Activated CD4-positive, alpha-beta T cell treated with anti-CD3 and anti-CD28 coated beads, Interleukin-2, amount 10 ng/mL, durations not matched to agents 24 days and 14 days (primary cell): Measurements from ENCODE around the gene AFAP1. TPM values are rescaled to one million over a fixed set of nuclear protein-coding genes. Genes with fewer than 3 reads are reported as not detected.

Source experiments
- DNase-seq: peaks from one replicate; pipeline ENCODE4 v3.0.0; 2022
- H3K27ac Mint-ChIP-seq: one replicate; pipeline ENCODE4 v1.8.0; 2022; ENCODE audit warnings: mild to moderate bottlenecking, mixed read lengths
- H3K27me3 Mint-ChIP-seq: one replicate; pipeline ENCODE4 v1.8.0; 2022; ENCODE audit warnings: mixed read lengths
- H3K36me3 Mint-ChIP-seq: one replicate; pipeline ENCODE4 v1.8.0; 2022; ENCODE audit warnings: low read depth, mild to moderate bottlenecking, mixed read lengths
- H3K4me1 Mint-ChIP-seq: one replicate; pipeline ENCODE4 v1.8.0; 2021; ENCODE audit warnings: mixed read lengths
- H3K4me3 Mint-ChIP-seq: one replicate; pipeline ENCODE4 v1.8.0; 2022; ENCODE audit warnings: mild to moderate bottlenecking, moderate library complexity, mixed read lengths
- H3K9me3 Mint-ChIP-seq: one replicate; pipeline ENCODE4 v1.8.0; 2021; ENCODE audit warnings: mixed read lengths
- intact Hi-C: fragments of 100-400 bp; cut with micrococcal nuclease; formaldehyde crosslinking; loops from one replicate; pipeline ENCODE4 v1.15.1; 2023
- total RNA-seq: library from RNA; stranded (reverse); gene quantifications from 2 replicates; pipeline ENCODE4 v1.2.3, GENCODE V29; 2022

AFAP1 gene
- total RNA-seq, 1 donor from 2014 or later: 37.6 TPM

DNA sequence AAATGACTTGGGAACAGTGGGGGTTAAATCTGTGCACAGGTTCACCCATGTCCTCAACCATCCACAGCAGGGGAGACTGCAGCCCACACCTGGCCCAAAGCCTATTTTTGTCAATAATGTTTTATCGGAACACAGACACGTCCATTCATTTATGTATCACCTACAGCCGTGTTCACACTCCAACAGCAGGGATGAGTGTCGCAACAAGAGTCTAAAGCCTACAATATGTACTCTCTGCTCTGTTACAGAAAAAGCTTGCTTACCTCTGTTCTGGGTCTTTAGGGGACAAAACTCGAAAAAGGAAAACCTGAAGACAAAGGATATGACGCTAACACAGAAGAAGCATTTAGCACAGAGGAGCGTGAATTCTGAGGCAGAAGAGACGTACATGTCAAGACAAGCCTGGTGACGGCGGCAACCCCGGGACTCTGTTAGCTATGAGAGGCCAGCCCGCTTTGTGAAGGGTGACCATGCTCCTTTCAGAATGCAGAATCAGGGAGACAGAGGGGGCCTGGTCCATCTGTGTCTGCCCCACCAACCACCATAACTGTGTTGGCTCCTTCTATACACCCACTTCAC, 45.5 kb downstream of the AFAP1 start:
- H3K36me3 Mint-ChIP-seq: peaks cover 2% of the 10 kb centered on the region

DNA sequence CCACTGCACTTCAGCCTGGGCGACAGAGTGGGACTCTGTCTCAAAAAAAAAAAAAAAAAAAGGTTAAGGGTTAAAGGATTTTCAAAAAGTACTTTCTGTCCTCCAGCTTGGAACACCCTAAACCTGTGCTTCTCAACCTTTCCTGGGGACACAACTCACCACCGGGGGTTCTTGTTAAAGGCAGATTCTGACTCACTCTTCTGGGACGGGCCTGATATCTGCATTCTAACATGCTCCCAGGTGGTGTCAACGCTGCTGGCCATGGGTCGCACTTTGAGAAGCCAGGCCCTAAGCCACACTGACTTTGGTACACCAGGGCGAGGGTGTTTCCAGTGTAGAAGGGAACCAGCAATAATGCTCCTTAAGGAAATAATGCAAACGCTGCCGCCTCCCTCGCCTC, 46.1 kb downstream of the AFAP1 start:
- Mint-ChIP-seq H3K9me3 (no peaks in the 10 kb centered on the region), H3K36me3 (peaks cover 2% of the 10 kb centered on the region), H3K27me3 (no peaks in the 10 kb centered on the region), H3K4me1 (peaks cover 9% of the 10 kb centered on the region), H3K4me3 (no peak overlapping the region), H3K27ac (no peak overlapping the region)
- DNase-seq: no peak
- intact Hi-C loops: no loop called here

More for the DNA sequence above, 45.5 kb downstream of the AFAP1 start:
- DNase-seq: no peak
- Mint-ChIP-seq H3K4me1 (peaks cover 9% of the 10 kb centered on the region), H3K27ac (no peak overlapping the region), H3K4me3 (no peak overlapping the region), H3K9me3 (no peaks in the 10 kb centered on the region), H3K27me3 (no peaks in the 10 kb centered on the region)
- intact Hi-C loops: no loop called here

DNA sequence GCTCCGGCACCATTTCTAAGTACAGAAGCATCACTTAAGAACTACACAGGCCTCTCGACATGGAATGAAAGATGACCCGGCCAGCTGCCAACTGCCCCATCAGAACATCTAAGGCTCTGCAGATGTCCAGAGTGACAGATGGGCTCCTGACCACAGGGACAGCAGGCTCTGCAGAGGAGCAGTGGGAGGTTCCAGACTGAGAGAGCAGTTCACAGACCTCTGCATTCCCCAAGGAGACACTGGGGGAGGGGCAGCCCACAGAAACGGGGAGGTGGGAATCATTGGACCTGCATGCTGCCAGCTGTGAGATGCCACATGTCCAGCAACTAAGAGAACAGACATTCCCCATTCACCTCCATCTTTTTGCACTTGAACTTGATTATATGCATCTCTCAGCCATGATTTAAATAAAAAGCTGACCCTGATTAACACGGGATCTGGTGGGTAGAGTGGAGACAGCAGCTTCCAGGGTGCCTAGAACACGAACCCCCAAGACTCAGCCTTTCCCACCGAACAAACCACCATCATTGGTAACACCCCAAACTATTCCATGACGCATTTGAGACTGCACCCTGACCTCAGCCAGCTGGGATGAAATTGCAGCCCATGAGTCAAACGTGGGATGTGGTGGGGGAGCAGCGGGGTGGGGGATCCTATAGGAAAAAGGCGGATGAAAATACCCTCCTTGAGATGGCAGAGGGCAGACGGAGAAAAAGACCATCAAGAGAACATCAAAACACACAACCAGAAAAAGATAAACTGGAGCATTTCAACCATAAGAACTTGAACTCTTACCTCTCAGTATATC, 47.2 kb downstream of the AFAP1 start:
- no peak overlapping the region for H3K4me3 Mint-ChIP-seq
- intact Hi-C loops: no loop called here
- H3K4me1 Mint-ChIP-seq: peaks cover 9% of the 10 kb centered on the region
- no peak overlapping the region for H3K27ac Mint-ChIP-seq
- peaks cover 5% of the 10 kb centered on the region for H3K36me3 Mint-ChIP-seq
- DNase-seq: no peak
- H3K27me3 Mint-ChIP-seq: no peaks in the 10 kb centered on the region
- peaks cover 6% of the 10 kb centered on the region for H3K9me3 Mint-ChIP-seq

DNA sequence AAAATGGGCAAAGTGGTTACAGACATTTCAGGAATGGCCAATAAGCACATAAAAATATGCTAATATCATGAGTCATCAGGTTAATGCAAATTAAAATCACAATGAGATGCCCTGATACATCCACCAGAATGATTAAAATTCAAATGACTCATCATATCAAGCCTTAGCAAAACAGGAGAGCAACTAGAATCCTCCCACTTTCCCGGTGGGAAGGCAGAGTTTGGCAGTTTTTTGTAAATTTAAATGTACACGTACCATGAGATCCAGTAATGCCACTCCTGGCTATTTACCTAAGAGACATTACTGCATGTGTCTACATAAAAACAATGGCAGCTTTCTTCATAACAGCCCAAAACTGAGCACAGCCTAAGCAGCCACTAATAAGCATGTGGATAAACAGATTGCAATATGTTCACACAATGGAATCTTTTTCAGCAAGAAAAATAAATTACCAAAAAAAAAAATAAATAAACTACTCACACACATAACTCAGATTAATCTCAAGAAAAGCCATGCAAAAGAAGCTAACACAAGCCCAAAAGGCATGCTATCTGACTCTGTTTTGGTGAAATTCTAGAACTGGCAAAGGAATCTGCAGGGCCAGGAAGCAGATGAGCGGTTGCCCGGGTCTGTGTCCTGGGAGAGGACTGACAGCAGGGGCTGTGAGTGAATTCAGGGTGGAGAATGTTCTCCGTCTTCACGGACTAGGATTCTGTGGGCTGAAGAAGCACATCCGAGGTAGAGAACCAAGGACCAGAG, 48.8 kb downstream of the AFAP1 start:
- intact Hi-C loops: no loop called here
- H3K36me3 Mint-ChIP-seq: peaks cover 5% of the 10 kb centered on the region
- no peak for DNase-seq
- no peak overlapping the region for H3K27ac Mint-ChIP-seq
- H3K9me3 Mint-ChIP-seq: peaks cover 6% of the 10 kb centered on the region
- H3K4me1 Mint-ChIP-seq: peaks cover 8% of the 10 kb centered on the region
- H3K27me3 Mint-ChIP-seq: no peaks in the 10 kb centered on the region
- no peak overlapping the region for H3K4me3 Mint-ChIP-seq

DNA sequence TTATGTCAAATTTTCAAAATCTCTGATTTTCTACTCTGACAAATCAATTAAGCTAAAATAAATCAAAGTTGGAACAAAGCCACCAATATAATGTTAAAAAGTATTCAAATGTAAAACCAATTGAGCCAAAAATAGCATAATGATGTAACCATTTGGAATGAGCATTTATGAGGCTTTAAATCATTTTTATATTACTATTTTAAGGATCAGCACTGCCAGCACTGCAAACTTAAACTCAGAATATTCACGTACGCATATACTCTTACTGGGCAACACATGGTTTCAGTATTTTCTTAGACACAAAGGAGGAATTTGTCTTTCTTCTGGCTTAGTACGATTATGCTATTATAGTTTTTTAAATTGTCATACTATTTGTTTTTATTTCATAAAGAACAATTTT, 52.2 kb downstream of the AFAP1 start:
- H3K4me1 Mint-ChIP-seq: peaks cover 6% of the 10 kb centered on the region

DNA sequence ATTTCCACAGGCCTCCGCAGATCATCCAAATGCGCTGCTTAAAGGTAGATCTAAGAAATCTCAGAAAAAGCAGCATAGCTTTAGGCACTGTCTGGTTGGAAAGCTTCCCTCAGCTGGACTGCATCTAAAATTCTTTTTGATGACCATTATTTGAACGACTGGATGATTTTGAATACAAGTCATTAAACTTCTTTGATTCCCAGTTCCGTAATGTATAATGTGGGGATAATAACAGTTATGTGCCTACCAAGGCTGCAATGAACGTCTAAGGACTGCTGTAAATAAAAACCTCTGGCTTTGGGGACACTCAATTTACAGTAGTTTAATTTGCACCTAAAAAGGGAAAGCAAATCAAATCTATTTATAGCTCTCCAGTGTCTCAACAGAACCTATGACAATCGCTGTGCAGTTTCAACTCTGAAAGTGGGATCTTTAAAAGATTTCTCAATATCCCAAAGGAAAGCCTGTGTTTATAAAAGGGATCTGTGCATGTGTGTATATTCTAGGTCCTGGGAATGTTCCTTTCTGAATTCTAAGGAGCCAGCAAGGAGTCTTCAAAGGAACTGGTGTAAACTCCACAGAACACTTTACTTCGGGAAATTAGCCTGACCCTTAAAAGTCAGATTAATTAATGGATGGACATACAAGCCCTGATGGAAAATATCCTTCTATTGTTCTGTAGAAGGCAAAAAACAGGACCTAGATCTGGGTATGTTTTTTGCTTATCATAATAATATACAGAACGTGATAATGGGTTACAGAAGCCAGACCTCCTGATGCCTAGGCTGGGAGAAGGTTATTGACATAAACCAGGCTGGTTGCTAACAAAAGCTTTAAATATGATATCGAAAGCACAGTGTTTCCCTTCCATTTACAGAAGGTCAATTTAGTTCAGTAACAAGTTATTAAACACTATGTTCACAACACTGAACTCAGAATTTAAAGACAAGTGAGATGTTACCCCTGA, 53.4 kb downstream of the AFAP1 start:
- Mint-ChIP-seq H3K4me3 (no peak overlapping the region), H3K36me3 (peaks cover 5% of the 10 kb centered on the region), H3K27ac (no peak overlapping the region), H3K9me3 (peaks cover 6% of the 10 kb centered on the region), H3K4me1 (peaks cover 6% of the 10 kb centered on the region), H3K27me3 (no peaks in the 10 kb centered on the region)
- intact Hi-C loops: no loop called here
- DNase-seq: no peak

More for the DNA sequence above, 52.2 kb downstream of the AFAP1 start:
- Mint-ChIP-seq H3K4me3 (no peak overlapping the region), H3K36me3 (peaks cover 5% of the 10 kb centered on the region), H3K27me3 (no peaks in the 10 kb centered on the region), H3K9me3 (peaks cover 6% of the 10 kb centered on the region), H3K27ac (no peak overlapping the region)
- no peak for DNase-seq
- intact Hi-C loops: no loop called here

DNA sequence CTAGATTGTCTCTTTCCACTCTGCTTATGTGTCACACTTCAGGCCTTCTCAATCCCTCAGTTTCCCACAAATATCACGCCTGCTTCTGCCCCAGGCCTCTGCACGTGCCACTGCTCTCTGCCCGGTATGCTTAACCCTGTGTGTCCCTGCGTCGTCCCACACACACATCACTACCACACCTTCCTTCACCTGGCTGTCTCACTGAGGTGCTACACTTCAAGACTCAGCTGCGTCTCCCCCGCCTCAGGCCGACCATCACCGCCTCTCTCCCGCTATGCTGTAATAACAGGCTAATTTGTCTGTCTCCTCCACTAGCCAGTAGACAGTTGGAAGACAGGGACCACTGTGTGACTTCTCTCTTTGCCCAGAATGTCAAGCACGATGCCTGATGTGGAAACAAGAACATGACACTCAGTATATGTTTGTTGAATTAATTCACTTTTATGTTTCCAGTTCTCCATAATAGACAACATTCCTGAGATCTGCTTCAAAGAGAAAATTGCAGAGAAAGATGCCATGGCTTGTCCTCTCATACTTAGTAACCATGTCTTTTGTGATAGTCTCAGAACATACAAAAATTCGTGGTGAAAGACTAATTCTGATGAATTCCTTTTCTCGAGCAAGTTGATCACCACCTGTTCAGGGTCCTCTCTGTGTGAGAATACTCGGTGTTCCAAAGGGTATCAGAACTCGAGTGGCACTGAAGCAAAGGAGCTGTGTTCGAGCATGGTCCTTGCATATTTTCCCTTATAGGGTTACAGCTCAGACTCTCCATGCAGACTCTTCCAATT, 54.2 kb downstream of the AFAP1 start:
- Mint-ChIP-seq H3K27ac (no peak overlapping the region), H3K4me3 (no peak overlapping the region), H3K36me3 (peaks cover 5% of the 10 kb centered on the region), H3K27me3 (no peaks in the 10 kb centered on the region), H3K4me1 (peaks cover 14% of the 10 kb centered on the region), H3K9me3 (peaks cover 6% of the 10 kb centered on the region)
- no peak for DNase-seq
- intact Hi-C loops: no loop called here

DNA sequence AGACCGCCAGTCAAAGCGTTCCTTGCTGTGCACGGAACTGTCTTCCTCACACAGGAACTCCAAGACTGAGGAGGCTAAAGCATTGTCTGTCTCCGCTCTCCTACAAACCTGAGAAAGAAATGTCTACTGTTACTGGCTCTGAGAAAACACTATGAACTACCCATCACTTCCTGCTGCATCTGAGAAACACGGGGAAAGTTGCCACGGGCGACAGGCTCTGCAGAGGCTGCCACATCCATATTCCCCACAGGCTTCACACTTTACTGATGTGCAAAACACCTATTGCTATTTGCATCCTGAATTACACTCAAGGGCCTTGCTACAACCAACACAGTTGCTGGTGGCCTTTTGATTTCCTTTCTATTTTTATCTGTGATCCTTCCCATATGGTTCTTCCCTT, 59.0 kb downstream of the AFAP1 start:
- intact Hi-C loops: no loop called here
- no peaks in the 10 kb centered on the region for H3K27me3 Mint-ChIP-seq
- H3K4me3 Mint-ChIP-seq: no peak overlapping the region

DNA sequence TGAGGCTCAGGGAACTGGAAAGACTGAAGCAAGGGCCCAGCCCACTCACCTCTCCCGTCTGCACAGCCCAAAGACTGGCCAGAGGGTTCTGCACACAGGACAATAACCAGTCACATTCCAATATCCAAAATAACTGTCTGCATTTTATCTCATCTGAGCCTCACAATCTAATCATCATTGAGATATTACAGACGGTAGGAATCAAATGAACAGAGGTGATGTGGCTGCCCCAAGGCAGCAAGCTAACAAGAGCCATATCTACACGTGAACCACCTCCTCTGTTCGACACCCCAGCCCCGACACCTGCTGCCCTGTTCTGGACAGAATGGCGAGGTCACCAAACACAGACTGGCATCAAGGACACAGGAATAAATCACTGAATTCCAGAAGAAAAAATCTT, 60.5 kb downstream of the AFAP1 start:
- Mint-ChIP-seq H3K36me3 (no peaks in the 10 kb centered on the region), H3K9me3 (no peaks in the 10 kb centered on the region), H3K27ac (no peak overlapping the region), H3K4me1 (peaks cover 42% of the 10 kb centered on the region), H3K27me3 (no peaks in the 10 kb centered on the region), H3K4me3 (no peak overlapping the region)
- DNase-seq: no peak
- intact Hi-C loops: no loop called here

More for the DNA sequence above, 59.0 kb downstream of the AFAP1 start:
- Mint-ChIP-seq H3K9me3 (no peaks in the 10 kb centered on the region), H3K36me3 (no peaks in the 10 kb centered on the region), H3K4me1 (peaks cover 39% of the 10 kb centered on the region), H3K27ac (no peak overlapping the region)
- no peak for DNase-seq

DNA sequence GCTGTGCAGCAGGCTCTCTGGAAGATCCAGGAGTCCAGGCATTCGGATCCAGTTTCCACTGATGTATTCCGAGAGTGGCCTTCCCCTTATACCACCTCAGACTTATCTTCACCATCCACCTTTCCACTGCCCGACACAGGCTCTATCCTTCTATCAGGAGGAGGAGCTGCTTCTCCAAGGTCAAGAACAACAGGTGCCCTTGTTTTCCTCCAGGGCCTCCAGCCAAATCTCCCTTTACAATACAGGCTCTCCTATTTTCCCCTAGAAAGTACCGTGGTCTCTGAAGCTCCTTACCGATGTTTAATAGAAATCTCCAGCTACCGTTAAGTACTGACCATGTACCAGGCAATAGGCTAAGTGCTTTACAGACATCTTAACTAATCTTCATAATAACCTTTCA, 61.3 kb downstream of the AFAP1 start:
- H3K4me3 Mint-ChIP-seq: no peak overlapping the region
- peaks cover 47% of the 10 kb centered on the region for H3K4me1 Mint-ChIP-seq
- no peak for DNase-seq
- peak overlapping the region; percentile 25 for H3K27ac Mint-ChIP-seq
- H3K27me3 Mint-ChIP-seq: no peaks in the 10 kb centered on the region
- no peaks in the 10 kb centered on the region for H3K9me3 Mint-ChIP-seq
- intact Hi-C loops: no loop called here
- no peaks in the 10 kb centered on the region for H3K36me3 Mint-ChIP-seq

DNA sequence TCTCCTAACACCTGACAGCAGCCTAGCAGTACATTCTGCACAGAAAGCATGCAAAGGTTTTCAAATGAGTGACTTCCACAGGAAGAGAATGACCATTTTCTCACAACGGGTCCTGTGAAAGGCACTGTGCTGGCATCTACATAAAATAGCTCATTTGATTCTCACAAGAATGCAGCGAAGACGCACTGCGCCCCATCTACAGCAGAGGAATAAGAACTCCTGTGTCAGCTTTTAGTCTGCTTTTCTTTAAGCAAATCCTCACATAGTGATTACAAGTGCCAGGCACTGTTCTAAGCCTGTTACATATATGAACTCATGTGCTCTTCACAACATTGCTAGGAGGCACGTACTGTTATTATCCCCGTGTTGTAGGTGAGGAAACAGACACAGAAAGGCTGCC, 62.5 kb downstream of the AFAP1 start:
- intact Hi-C loops: no loop called here

DNA sequence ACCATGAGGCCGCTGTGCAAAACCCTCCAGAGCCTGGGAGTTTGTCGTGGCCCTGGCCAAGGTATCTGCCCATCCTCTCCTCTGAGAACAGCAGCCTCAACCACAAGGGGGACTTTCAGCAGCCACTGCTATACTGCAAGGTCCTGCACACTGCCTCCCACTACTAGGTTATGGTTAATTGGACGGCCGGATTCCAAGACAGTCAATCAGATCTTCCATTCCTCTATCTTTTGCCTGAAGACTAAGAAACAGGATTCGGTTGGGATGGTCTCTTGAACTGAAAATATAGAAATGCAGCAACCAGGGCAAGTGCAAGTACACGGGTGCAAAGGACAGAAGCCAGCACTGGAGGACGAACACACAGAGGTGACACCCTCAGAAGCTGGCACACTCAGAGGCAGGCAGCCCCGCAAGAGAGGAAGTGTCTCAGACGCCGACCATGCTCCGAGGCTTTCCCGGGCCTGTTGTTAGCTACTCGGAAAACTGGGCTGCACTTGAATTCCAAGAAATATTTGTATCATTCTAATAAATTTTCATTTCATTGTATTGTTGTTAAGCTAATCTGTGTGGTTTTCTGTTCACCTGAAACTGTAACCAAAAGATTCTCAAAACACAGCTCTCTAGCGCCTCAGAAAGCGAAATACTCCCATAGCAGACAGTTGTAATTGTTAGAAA, 63.3 kb downstream of the AFAP1 start:
- peak overlapping the region; percentile 61 for H3K4me3 Mint-ChIP-seq
- H3K4me1 Mint-ChIP-seq: peaks cover 44% of the 10 kb centered on the region
- DNase-seq: peak; percentile 75
- peaks cover 2% of the 10 kb centered on the region for H3K36me3 Mint-ChIP-seq
- intact Hi-C loops: loop anchor here (1.0 kb wide), 1 partner anchor 72 kb away; no protein-coding TSS in a partner anchor
- no peaks in the 10 kb centered on the region for H3K27me3 Mint-ChIP-seq
- no peaks in the 10 kb centered on the region for H3K9me3 Mint-ChIP-seq
- H3K27ac Mint-ChIP-seq: peak overlapping the region; percentile 56

More for the DNA sequence above, 62.5 kb downstream of the AFAP1 start:
- Mint-ChIP-seq H3K27me3 (no peaks in the 10 kb centered on the region), H3K4me1 (peaks cover 47% of the 10 kb centered on the region), H3K4me3 (peak overlapping the region; percentile 61), H3K9me3 (no peaks in the 10 kb centered on the region), H3K36me3 (no peaks in the 10 kb centered on the region), H3K27ac (peak overlapping the region; percentile 56)
- DNase-seq: no peak
